Measurements from ENCODE around the gene SERBP1.

Gene SERBP1

DNA sequence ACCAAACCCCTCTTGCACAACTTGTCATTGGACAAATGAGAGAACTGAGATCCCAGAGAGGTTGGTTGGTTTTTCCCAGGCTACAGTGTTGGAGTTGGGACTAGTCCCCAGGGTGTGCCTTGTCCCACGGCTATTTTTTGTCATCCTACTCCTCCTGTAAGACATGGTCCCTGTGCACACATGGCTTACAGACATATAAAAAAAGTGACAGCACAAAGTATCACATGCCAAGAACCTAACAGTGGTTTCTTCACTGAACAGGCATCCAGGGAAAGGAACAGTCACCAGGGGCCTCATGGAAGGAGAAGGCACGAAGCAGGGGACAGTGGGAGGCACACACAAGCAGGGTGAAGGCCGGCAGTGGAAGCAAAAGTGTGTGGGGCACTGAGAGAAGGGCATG, 36.5 kb downstream of the SERBP1 start:
- CTCF ChIA-PET: interaction anchor here (1.0 to 1.9 kb wide), 2 partner anchors 11 to 21 kb away, joined by 3 to 4 read pairs; no protein-coding TSS in a partner anchor
- TF ChIP-seq, protein P1, sequence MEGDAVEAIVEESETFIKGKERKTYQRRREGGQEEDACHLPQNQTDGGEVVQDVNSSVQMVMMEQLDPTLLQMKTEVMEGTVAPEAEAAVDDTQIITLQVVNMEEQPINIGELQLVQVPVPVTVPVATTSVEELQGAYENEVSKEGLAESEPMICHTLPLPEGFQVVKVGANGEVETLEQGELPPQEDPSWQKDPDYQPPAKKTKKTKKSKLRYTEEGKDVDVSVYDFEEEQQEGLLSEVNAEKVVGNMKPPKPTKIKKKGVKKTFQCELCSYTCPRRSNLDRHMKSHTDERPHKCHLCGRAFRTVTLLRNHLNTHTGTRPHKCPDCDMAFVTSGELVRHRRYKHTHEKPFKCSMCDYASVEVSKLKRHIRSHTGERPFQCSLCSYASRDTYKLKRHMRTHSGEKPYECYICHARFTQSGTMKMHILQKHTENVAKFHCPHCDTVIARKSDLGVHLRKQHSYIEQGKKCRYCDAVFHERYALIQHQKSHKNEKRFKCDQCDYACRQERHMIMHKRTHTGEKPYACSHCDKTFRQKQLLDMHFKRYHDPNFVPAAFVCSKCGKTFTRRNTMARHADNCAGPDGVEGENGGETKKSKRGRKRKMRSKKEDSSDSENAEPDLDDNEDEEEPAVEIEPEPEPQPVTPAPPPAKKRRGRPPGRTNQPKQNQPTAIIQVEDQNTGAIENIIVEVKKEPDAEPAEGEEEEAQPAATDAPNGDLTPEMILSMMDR (IDR thresholded peaks at IDR 0.05; ENCODE audit: control extremely low read depth, extremely low read depth, low read depth, missing control alignments): no peak
- POLR2A ChIA-PET: no interaction called here
- no peak for DNase-seq (ENCODE audit: extremely low spot score)

DNA sequence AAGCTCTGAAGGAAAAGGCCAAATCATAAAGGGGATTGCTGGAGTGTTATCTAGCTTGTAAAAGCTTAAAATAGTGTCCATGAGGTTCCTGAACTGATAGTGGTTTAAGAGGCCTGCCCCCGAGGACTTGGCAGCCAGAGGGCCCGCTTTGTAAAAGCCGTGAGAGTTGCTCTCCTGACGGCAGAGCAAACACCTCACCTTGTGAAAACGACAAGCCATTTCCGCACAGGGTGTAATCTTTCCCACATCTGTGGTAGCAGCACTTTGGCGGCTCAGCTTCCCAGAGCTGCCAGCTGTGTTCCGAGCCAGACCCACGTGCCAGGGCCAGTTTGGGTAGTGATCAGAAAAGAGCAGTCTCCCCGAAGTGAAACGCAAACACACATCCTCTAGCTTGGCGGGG, 37.0 kb downstream of the SERBP1 start:
- CTCF ChIA-PET: interaction anchor here (1.0 to 1.9 kb wide), 4 partner anchors 11 to 56 kb away, joined by 3 to 4 read pairs (median 3); no protein-coding TSS in a partner anchor
- TF ChIP-seq, protein P1 (IDR thresholded peaks at IDR 0.05; ENCODE audit: control extremely low read depth, extremely low read depth, low read depth, missing control alignments): no peak
- POLR2A ChIA-PET: no interaction called here
- DNase-seq (ENCODE audit: extremely low spot score): no peak

DNA sequence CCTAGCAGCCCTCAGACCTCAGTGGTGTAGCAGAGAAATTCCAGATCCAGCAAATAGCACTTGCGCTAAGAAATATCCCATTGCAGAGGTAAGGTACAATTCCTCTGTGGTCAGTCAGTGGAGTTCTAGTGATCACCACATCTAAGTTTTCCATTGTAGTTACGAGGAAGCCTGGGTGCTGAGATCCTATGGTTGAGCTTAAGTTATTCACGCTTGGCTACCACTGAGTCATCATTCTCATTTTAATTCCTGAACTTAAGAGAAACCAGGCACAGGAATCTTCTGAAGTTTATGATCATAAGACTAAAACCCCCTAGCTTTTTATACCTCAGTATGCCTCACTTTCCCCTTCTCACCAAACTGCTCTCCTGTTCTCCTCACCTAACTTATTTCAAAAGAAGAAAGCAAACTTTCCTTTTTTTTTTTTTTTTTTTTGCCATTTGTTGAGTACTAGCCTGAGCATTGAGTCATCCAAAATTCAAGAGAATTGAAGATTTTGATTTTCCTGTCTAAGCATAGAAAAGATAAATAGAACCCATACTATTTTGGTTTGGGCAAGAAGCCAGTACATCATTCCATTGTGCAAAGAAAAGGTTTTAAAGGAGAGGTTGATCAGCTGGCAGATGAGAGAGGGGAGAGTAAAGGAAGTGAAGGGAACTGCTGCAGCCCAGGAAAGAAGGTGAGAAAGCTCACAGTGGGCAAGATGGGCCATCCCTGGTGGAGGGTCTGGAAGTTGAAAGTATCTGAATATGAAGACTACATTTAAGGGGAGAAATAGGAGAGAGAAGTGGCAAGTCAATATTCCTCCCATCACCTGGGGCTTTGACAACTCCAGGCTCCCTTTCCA, 39.9 kb downstream of the SERBP1 start:
- no peak for DNase-seq (ENCODE audit: extremely low spot score)
- CTCF ChIA-PET: interaction anchor here (1.0 to 1.5 kb wide), 4 partner anchors 12 to 214 kb away, joined by 3 read pairs; no protein-coding TSS in a partner anchor
- POLR2A ChIA-PET: no interaction called here
- TF ChIP-seq, protein P1 (IDR thresholded peaks at IDR 0.05; ENCODE audit: control extremely low read depth, extremely low read depth, low read depth, missing control alignments): no peak

DNA sequence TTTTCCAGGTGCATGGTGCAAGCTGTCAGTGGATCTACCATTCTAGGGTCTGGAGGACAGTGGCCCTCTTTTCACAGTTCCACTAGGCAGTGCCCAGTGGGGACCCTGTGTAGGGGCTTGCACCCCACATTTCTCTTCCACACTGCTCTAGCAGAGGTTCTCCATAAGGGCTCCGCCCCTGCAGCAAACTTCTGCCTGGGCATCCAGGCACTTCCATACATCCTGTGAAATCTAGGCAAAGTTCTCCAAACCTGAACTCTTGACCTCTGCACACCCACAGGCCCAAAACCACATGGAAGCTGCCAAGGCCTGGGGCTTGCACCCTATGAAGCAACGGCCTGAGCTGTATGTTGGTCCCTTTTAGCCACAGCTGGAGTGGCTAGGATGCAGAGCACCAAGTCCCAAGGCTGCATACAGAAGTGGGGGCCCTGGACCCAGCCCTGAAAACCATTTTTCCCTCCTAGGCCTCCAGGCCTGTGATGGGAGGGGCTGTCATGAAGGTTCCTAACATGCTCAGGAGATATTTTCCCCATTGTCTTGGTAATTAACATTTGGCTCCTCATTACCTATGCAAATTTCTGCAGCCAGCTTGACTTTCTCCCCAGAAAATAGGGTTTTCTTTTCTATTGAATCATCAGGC, 46.1 kb downstream of the SERBP1 start:
- no peak for DNase-seq (ENCODE audit: extremely low spot score)
- TF ChIP-seq, protein P1 (IDR thresholded peaks at IDR 0.05; ENCODE audit: control extremely low read depth, extremely low read depth, low read depth, missing control alignments): no peak
- ChIA-PET POLR2A (no interaction called here), CTCF (interaction anchor here (0.9 to 1.3 kb wide), 3 partner anchors 11 to 150 kb away, joined by 3 read pairs; no protein-coding TSS in a partner anchor)

DNA sequence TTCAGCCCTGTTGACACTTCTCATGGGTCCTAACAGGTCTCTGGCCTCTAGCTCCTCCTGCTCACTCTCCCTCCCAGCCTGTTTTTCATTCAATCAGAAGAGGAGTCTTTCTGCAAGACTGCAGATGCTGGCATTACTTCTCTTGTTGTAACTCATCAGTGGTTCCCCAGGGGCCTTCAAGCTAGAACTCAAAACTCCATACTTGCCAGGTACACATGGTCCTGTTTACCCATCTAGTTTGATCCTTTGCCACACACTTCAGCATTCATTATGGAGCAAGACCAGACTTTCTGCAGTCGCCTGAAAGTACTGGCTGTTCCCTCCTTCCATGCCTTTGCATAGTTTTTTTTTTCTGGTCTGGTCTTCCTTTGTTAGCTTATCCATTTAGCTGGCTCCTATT, 47.9 kb downstream of the SERBP1 start:
- TF ChIP-seq, protein P1 (IDR thresholded peaks at IDR 0.05; ENCODE audit: control extremely low read depth, extremely low read depth, low read depth, missing control alignments): no peak
- ChIA-PET POLR2A (no interaction called here), CTCF (interaction anchor here (1.0 to 1.5 kb wide), 4 partner anchors 11 to 169 kb away, joined by 3 to 4 read pairs (median 4); no protein-coding TSS in a partner anchor)
- DNase-seq (ENCODE audit: extremely low spot score): no peak

DNA sequence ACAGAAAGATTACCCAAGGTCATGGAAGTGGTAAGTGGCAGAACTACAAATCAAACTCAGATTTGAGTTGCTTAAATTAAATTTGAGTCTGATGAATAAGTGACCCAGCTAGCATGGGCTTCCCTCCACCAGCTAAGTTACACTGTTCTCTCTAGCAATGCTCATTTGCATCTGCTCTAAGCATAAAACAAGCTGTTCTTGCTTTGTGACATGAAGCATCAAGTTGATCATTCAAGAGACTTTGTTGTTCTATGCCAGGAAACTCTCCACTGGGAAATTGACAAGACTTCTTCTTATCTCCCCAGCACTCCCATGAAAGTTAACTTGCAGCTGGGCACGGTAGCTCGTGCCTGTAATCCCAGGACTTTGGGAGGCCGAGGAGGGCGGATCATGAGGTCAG, 49.0 kb downstream of the SERBP1 start:
- ChIA-PET POLR2A (no interaction called here), CTCF (interaction anchor here (1.5 kb wide), 1 partner anchor 15 kb away, joined by 4 read pairs; no protein-coding TSS in a partner anchor)
- TF ChIP-seq, protein P1 (IDR thresholded peaks at IDR 0.05; ENCODE audit: control extremely low read depth, extremely low read depth, low read depth, missing control alignments): no peak
- no peak for DNase-seq (ENCODE audit: extremely low spot score)

Measured in GM10248 (cell line).